Cardiac fibroblast (primary cell): ENCODE data around the gene CD4.

Experiments used
- DNase-seq, 2 donors: peaks; one replicate each; pipeline versions ENCODE4 v3.0.0 to v3.0.0-alpha.2; 2010; ENCODE audit warnings: low read depth in 2 of 2
- H3K4me3 ChIP-seq, 2 donors: replicated peaks in 1 of 2; 1 replicate in 1 of 2; 2 replicates in 1 of 2; pipeline ENCODE4 v1.5.1; 2011; ENCODE audit warnings: low read depth in 2 of 2, low read length in 2 of 2, mild to moderate bottlenecking in 2 of 2, moderate library complexity in 1 of 2
- TF ChIP-seq, protein P1 (sequence below): IDR thresholded peaks from one replicate; pipeline ENCODE4 v1.5.1; 2011; ENCODE audit warnings: low read depth, mild to moderate bottlenecking, low read length, inconsistent platforms

The CD4 gene

DNA sequence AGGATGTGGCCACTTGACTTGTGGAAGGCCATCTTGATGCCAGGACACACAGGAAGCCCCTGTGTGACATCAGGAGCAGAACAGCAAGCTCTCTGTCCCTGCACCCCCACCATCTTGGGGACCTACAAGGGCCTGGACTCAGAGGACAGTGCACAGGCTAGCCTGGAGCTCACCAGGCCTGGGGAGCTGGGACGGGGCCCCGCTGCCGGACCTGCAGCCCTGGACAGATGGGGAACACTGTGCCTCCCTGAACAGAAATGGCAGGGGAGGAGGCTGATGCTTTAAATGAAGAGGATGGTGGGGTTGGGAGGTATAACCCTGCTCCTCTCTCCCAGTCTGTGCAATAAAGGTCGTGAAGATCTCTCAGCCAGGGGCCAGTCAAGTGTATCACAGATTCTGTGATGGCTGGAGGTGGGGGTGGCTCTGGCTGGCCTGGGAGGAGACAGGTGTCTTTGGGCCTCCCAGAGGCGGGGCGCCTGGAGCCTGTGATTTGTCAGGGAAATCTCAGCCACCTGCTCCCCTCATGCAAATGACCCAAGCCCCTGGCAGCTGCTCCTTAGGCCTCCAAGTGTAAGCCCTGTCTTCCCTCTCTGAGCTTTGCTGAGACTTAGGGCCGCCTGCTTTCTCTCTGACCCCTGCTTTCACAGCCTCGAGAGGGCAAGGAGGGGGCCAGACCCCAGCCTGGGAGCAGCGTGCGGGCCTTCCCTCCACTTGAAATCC is 50.3 kb downstream of the CD4 start:
- TF ChIP-seq, protein P1, sequence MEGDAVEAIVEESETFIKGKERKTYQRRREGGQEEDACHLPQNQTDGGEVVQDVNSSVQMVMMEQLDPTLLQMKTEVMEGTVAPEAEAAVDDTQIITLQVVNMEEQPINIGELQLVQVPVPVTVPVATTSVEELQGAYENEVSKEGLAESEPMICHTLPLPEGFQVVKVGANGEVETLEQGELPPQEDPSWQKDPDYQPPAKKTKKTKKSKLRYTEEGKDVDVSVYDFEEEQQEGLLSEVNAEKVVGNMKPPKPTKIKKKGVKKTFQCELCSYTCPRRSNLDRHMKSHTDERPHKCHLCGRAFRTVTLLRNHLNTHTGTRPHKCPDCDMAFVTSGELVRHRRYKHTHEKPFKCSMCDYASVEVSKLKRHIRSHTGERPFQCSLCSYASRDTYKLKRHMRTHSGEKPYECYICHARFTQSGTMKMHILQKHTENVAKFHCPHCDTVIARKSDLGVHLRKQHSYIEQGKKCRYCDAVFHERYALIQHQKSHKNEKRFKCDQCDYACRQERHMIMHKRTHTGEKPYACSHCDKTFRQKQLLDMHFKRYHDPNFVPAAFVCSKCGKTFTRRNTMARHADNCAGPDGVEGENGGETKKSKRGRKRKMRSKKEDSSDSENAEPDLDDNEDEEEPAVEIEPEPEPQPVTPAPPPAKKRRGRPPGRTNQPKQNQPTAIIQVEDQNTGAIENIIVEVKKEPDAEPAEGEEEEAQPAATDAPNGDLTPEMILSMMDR, result no peak
- DNase-seq, result no peak
- no peak overlapping the region for H3K4me3 ChIP-seq

DNA sequence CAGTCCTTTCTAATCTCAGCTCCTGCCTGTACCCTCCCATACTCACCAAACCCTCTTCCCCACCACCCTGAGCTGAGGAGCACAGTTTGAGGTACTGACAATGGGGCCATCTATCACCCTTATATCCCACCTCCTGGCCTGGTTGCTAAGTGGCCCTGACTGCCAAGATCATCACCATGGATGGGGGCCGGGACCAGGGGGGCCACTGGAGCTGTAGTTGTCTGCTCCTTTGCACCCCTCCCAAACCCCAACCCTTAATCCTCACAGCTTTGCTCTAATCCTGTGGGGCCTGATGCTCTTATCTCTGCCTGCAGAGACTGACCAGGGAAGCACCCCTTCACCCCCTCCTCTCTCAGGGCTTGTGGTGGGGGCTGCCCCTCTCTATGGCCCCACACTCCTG is 51.0 kb downstream of the CD4 start:
- no peak overlapping the region for H3K4me3 ChIP-seq
- TF ChIP-seq, protein P1, result no peak

DNA sequence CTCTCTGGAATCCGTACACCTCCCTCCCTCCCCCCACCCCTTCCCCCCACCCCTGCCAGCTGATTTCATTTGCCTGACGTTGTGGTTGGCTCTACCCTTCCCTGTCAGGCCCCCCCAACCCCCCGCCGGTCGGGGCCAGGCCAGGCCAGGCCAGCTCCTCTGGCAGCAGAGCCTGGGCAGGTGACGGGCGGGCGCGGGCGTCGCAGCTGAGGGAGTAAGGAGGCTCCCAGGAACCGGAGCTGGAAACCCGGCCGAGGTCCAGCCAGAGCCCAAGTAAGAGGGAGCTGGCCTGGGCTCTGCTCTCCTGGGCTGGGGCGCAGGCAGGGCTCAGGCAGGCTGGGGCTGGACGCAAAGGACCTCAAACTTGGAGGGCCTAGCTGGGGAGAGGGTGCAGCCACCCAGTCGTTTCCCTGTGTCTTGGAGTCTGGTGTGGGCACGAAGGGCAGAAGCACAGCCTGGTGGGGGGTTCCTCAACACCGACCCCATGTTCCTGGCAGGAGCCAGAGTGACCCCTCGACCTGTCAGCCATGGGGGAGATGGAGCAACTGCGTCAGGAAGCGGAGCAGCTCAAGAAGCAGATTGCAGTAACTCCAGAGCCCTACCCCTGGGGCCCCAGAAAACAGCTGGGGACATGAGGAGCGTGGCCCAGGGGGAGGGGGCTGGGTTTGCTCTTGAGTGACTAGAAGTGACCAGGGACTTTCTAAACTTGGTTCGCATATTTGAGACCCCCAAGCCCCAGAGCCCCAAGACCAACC is 51.6 kb downstream of the CD4 start, which contains the start of gene GNB3:
GNB3 (plus strand) TSS at position 165 of the 755 bp plus-strand sequence; CDS start at position 528, 363 bp downstream.
- no peak within 1 kb of the TSS for H3K4me3 ChIP-seq
- no peak for DNase-seq
- TF ChIP-seq, protein P1, result no peak

More for the DNA sequence above, 51.0 kb downstream of the CD4 start:
- no peak for DNase-seq

DNA sequence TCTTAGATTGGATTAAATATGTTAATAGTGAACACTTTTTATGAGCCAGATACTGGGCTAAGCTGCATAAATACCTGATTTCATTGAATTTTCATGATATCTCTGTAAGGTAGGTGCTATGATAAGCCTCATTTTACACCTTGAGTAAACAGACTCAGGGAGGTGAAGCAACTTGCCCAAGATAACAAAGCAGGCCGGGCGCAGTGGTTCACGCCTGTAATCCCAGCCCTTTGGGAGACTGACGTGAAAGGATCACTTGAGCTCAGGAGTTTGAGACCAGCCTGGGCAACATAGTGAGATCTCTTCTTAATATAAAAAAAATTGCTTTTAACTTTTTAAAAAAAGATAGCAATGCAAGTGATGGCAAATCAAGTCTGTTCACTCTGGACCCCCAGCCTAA is 52.7 kb downstream of the CD4 start:
- TF ChIP-seq, protein P1, result no peak
- DNase-seq, result no peak
- no peak overlapping the region for H3K4me3 ChIP-seq

DNA sequence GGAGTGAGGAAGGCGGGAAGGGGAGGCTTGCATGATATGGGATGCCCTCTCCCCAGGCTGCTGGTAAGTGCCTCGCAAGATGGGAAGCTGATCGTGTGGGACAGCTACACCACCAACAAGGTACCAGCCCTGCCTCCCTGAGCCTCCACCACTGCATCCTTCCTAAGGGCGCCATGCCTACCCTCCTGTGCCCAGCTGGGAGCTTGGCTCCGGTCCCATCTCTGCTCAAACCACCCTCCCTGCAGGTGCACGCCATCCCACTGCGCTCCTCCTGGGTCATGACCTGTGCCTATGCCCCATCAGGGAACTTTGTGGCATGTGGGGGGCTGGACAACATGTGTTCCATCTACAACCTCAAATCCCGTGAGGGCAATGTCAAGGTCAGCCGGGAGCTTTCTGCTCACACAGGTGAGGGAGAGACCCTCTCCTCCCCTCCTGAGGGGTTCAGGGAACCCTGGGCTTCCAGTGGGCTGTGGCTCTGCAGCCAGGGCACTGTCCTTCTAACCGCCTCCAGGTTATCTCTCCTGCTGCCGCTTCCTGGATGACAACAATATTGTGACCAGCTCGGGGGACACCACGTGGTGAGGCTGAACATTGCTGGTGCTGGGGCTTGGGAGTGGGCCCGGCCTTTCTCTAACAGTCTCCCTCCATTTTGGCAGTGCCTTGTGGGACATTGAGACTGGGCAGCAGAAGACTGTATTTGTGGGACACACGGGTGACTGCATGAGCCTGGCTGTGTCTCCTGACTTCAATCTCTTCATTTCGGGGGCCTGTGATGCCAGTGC is 54.0 kb downstream of the CD4 start:
- H3K4me3 ChIP-seq, result no peak overlapping the region
- TF ChIP-seq, protein P1, result no peak
- DNase-seq, result no peak

DNA sequence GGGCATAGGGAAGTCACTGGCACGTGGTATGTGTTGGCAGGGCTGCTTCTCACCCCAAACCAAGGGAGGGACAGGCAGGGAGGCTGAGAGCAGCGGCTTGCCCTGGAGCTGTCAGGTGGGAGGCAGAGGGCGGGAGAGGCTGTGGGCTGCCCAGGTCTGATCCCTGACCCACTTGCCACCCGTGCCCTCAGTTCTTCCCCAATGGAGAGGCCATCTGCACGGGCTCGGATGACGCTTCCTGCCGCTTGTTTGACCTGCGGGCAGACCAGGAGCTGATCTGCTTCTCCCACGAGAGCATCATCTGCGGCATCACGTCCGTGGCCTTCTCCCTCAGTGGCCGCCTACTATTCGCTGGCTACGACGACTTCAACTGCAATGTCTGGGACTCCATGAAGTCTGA is 56.1 kb downstream of the CD4 start:
- H3K4me3 ChIP-seq, result no peak overlapping the region
- TF ChIP-seq, protein P1, result no peak
- no peak for DNase-seq
